ENCODE measurements around the gene DDX46.

- TF ChIP-seq CTCF (IDR thresholded peaks at IDR 0.05), result no peak
- peak; percentile 93 for TF ChIP-seq PHF8 (IDR thresholded peaks at IDR 0.05; ENCODE audit: borderline replicate concordance, low read depth)
- TF ChIP-seq, protein P1, sequence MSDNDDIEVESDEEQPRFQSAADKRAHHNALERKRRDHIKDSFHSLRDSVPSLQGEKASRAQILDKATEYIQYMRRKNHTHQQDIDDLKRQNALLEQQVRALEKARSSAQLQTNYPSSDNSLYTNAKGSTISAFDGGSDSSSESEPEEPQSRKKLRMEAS (IDR thresholded peaks at IDR 0.05), result peak; percentile 87
- peak; percentile 97 for TF ChIP-seq POLR2A (IDR thresholded peaks at IDR 0.05; ENCODE audit: low read length)
- TF ChIP-seq USF2 (IDR thresholded peaks at IDR 0.05), result no peak
- no peak for TF ChIP-seq JUNB (IDR thresholded peaks at IDR 0.05)
- TF ChIP-seq, protein P2, sequence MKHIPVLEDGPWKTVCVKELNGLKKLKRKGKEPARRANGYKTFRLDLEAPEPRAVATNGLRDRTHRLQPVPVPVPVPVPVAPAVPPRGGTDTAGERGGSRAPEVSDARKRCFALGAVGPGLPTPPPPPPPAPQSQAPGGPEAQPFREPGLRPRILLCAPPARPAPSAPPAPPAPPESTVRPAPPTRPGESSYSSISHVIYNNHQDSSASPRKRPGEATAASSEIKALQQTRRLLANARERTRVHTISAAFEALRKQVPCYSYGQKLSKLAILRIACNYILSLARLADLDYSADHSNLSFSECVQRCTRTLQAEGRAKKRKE (CRISPR knock-in tag; IDR thresholded peaks at IDR 0.05; ENCODE audit: low read depth), result no peak
- TF ChIP-seq CEBPB (IDR thresholded peaks at IDR 0.05), result no peak
- TF ChIP-seq REST (IDR thresholded peaks at IDR 0.05), result no peak
- no peak for TF ChIP-seq EHMT2 (IDR thresholded peaks at IDR 0.05; ENCODE audit: low read depth)
- TF ChIP-seq KDM5A (IDR thresholded peaks at IDR 0.05), result no peak
- no peak for TF ChIP-seq EP300 (IDR thresholded peaks at IDR 0.05)
These were observed 115.6 kb downstream of the DDX46 start, which contains the start of gene TXNDC15 for GRCh38 chr5:134873987-134874830.
